Stimulated activated naive CD4-positive, alpha-beta T cell (primary cell): ENCODE measurements around the gene NELL1.

ENCODE experiments used
- DNase-seq, 6 experiments: peaks; one replicate each; lab custom pipeline; 2025; lab: John Stamatoyannopoulos, UW

Gene NELL1

DNA sequence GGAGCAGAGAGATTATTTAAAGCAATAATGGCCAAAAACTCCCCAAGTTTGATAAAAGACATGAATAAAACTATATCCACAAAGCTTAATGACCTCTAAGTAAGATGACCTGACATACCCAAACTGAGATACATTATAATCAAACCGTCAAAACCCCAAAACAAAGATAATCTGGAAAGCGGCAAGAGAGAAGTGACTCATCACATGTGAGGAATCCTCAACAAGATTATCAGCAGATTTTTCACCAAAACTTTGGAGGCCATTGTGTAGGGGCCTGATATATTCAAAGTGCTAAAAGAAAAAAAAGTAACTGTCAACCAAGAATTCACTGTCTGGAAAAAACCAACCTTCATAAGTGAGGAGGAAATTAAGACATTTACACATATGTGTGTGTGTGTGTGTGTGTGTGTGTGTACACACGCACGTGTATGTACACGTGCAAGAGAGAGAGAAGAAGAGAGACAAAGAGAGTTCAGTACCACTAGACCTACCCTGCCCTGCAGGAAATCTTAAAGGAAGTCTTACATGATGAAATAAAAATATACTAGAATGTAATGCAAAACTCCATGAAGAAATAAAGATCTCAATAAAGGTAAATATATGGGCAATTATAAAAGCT is 752.4 kb downstream of the NELL1 start:
- no peak for DNase-seq

GRCh38 chr11:21426931-21427330 is 757.5 kb downstream of the NELL1 start:
- no peak for DNase-seq

DNA sequence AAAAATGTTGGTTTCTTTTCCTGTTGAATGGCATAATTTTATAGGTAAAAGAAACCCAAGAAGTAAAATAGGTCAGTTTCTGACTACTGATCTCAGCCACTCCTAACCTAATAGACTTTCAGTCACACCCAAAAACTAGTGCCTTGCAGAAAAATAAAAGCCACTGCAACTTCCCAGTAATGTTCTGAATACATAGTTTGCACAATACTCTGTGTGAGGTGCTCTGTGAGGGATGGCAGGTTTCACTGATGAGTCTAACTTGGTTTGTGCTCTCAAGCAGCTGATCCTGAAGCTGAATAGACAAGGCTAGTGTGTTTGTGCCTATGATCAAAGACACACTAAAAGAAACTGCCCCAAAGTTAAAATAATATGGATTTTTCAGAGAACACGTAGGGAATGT is 758.3 kb downstream of the NELL1 start:
- DNase-seq, result no peak

- DNase-seq, result no peak
Measured at GRCh38 chr11:21428796-21429195, 759.4 kb downstream of the NELL1 start.

DNA sequence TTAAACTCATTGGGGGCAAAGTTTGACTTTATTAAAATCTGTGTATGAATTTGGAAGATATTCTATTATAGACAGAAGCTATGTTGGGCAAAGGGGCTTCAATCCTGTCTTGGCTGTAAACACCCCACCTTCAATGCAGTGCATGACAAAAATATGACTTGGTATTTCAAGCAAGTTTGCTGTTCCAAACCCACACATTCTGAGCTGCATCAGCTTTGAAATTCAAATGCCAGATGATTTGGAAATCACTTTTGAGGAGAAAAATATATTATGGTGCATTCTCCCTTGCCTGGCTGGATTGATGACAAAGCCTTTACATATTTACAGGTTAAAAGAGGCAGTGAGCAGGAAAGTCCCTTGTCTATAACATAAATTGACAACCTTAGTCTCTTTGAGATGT is 760.0 kb downstream of the NELL1 start:
- no peak for DNase-seq

DNA sequence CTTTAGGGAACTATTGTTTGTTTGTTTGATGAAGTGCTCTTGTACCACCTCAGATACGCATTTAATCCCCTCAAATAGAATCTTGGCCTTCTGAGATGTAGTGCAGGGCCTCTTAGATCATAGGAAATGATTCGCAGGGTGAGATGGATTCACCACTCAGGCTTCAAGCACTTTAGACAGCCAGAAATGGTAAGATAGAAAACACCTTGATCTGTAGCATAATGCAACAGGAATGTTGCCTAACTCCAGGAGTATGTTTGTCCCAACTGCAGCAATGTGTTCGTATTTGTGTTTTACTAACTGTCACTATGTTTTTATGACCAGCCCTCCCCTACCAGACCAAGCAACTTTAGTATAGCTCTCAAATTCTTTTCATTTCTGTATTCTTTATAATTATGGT is 761.2 kb downstream of the NELL1 start:
- DNase-seq, result no peak

DNA sequence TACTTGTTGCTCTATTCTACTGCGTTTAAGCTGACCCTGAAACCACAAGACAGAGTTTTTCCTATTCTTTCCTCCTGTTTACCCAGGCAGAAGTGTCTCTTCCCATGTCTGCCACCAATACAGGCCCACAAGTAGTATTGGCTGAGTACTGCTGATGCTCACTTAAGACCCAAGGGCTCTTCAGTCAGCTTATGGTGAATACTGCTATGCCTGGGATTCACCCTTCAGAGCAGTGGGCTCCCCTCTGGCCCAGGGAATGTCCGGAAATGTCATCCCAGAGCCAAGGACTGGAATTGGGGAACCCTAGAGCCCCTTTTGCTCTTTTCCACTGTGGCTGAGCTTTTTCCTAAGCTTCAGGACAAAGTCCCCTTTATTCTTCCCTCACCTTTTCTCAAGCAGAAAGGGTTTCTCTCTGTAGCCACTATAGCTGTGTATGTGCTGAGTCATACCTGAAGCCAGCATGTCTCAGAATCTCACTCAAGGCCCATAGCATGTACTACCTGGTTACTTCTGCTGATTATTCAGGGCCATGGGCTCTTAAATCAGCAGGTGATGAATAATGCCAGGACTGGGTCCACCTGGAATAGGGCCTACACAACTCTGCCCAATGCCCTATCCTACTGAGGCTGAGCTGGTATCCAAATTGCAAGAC is 777.7 kb downstream of the NELL1 start:
- DNase-seq, result no peak

- DNase-seq, result no peak
Measured at GRCh38 chr11:21447871-21448270, 778.5 kb downstream of the NELL1 start.

- no peak for DNase-seq
Measured at GRCh38 chr11:21456186-21456585, 786.8 kb downstream of the NELL1 start.

DNA sequence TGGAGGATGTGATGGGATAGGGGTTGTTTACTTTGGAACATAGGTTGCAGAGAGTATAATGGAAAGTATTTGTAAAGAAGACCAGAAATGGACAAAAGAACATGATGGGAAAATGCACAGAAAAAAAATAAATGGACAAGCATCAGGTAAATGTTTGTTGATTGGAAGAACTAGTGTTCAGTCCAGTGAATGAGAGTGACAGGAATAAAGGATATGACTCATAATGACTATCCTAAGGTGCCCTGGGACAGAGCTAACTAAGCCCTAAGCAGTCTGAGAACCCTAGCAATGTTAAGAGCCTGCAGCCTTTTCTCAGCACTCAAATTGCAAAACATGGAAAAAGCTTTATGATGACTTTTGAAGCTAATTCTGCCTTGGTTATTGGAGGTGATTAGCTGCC is 790.7 kb downstream of the NELL1 start:
- DNase-seq, result no peak

DNA sequence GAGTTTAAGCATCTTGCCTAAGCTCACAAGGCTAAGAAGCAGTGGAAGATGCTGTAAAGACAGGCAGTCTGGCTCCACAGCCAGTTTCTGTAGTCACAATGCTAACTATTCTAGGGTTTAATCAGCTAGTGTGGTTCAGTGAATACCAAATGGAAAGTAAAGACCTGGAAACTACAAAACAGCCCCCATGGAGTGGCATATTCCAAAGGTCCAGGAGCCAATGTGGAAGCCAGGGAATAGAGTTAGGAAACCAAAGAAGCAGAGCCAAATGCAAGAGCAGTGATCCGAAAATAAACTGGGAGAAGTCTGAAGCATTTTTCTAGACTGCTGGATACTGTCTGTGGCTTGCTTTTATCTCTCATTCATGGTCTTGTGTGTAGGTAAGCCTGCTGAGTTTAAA is 792.3 kb downstream of the NELL1 start:
- no peak for DNase-seq

- DNase-seq, result no peak
Measured at GRCh38 chr11:21464601-21465193, 795.3 kb downstream of the NELL1 start.

DNA sequence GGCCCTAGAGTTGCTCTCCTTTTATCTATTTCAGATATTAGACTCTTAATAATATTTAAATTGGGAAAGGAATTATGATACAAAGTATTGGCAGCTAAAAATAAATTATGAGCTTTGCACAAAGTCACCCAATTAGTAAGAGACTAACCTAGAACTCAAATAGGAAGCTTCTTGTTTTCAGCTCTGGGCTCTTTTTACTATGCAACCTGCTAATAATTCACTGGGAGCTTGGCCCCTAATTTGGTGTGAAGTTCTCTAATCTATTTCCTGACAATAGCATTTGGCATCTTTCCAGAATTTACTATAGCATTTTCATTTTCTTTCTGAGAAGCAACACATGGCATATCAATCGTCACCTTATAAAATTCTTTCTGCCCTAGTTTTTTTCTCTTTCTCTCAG is 795.8 kb downstream of the NELL1 start:
- DNase-seq, result no peak

- no peak for DNase-seq
Measured at GRCh38 chr11:21465920-21466319, 796.5 kb downstream of the NELL1 start.

GRCh38 chr11:21470521-21470920 is 801.1 kb downstream of the NELL1 start:
- DNase-seq, result no peak

- no peak for DNase-seq
Measured at GRCh38 chr11:21472261-21472660, 802.9 kb downstream of the NELL1 start.

- no peak for DNase-seq
Measured at GRCh38 chr11:21474529-21474928, 805.1 kb downstream of the NELL1 start.

DNA sequence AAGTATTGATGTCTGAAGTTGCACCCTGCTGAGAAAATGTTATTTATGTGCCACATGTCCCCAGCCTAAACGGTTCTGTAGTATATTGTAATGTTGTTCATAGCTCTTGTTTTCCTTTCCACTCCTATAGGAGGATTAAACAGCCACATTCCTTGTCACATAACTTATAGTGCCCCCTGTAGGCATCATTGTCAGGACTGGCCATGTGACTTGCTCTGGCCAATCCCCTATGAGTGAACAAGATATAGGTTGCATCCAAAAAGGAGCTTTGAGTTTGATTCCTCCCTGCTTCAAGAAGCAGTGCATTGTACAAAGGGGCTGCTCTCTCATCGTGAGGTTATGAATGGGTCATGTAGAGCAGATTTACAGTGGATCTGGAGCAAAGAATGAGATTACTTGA is 805.9 kb downstream of the NELL1 start:
- DNase-seq, result no peak

- no peak for DNase-seq
Measured at GRCh38 chr11:21476588-21476987, 807.2 kb downstream of the NELL1 start.

GRCh38 chr11:21480240-21480639 is 810.9 kb downstream of the NELL1 start:
- no peak for DNase-seq

- no peak for DNase-seq
Measured at GRCh38 chr11:21481255-21481654, 811.9 kb downstream of the NELL1 start.

GRCh38 chr11:21484039-21484438 is 814.7 kb downstream of the NELL1 start:
- no peak for DNase-seq

DNA sequence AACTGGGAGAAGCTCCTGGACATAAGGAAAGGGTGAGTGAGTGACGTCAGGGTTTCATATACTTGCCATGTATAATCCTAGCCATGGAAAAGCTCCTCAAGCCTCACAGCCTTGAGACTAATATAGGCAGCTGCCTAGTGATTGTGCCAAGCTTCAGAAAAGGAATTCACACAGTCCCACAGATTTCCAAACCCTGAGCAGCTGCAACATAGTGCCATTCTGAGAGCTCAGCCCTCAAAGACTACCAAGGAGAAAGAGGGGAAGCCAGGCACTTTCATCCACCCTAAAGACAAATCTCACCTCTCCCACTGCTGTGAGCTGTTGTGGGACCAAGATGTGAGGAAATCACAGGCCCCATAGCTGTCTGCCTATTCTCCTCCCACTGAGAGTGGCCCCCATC is 815.6 kb downstream of the NELL1 start:
- DNase-seq, result no peak

GRCh38 chr11:21485426-21485825 is 816.0 kb downstream of the NELL1 start:
- DNase-seq, result no peak
